NCI-H345 (cell line): Measurements from ENCODE around the gene SLIT3.

Source experiments
- DNase-seq: peaks from one replicate; lab custom pipeline; 2025; lab: John Stamatoyannopoulos, UW

SLIT3 gene

GRCh38 chr5:169104937-169105494 lies 195.9 kb downstream of the SLIT3 start:
- DNase-seq = no peak

DNA sequence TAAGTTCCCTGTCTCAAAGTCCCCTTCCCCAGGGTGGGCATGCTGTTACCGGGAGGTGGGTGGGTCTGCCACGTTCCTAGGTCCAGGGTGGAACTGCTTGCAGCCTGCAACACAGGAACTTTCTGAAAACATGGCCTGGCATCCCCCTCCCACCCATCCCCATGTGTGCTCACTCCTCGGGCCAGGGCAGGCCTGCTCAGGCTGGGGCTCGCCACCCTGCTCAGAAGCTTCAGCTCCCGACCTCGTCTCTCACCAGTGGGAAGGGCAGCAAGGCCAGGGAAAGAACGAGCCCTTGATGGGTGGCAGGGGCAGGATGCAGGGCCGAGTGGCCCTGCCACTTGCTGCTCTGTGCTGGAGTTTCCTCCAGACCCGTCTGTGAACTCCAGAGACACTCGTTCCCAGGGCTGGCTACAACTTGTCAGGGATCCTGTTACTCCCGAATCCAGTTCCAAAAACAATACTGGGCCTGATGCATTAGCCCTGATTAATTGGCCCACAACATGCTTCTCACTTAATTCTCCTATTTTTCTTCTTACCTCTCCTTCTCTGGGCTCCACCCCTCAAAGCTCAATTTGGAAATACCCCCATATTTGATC lies 197.3 kb downstream of the SLIT3 start:
- no peak for DNase-seq

GRCh38 chr5:169101966-169102365 lies 199.0 kb downstream of the SLIT3 start:
- DNase-seq = no peak

DNA sequence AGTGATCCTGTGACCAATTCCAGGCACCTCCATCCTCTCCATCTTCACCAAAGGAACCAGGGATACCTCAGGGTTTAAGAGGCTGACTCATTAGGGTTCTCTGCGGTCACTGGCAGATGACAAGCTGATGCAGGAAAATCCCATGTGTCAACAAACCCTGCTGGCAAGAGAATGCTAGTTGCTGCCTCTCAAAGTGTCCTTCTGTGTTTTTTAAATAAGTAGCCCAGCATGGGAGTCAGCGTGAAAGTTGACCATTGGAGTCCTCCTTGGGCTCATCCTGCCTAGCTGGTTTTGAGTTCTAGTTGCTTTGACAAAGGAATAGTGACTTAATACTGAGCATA lies 200.2 kb downstream of the SLIT3 start:
- no peak for DNase-seq

GRCh38 chr5:169099801-169100734 lies 200.9 kb downstream of the SLIT3 start:
- DNase-seq = no peak

- DNase-seq = no peak
Observed at GRCh38 chr5:169098331-169099121, 202.4 kb downstream of the SLIT3 start.

DNA sequence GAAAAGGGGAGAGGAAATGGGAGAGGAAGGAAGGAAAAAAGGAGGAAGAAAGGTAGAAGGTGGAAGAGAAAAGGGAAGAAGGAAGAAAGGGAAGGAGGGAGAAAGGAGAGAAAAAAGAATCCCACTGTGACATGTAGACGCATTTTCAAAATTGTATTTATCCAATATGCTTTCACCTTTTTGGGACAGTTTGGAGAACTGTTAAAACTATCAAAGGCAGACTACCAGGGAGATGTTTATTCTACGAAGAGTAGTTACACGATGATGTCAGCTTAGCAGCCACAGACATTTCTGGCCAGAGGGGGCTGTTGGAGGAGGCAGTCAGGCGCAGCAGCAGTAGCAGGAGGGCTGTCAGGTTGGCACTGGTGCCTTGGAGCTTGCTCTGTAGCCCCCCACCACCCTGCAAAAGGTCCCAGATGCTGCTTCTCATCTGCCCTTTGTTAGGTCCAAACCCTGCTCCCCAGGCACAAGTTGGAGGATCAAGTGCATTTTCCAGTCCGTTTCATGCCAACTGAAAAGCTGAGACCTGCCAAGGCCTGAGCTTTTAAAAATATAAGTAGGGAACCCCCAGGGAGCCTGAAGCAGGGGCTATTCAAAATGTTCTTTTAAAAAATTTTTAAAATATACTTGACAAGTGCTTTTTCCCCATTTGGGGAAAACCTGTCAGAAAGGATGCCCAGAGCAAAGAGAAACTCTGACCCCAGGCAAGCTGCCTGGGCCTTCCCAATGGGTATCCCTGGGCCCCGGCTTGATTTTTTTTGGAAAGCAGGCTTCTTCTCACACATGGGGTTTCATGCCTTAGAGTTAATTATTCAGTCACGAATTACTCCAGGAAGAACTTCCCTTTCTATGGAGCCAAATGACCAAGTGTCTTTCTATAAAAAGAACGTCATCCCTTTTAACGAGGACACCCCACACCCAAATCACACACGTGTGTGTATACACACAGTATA lies 203.3 kb downstream of the SLIT3 start:
- no peak for DNase-seq

GRCh38 chr5:169095976-169096375 lies 205.0 kb downstream of the SLIT3 start:
- DNase-seq = no peak

- DNase-seq = no peak
Observed at GRCh38 chr5:169095410-169095960, 205.5 kb downstream of the SLIT3 start.

DNA sequence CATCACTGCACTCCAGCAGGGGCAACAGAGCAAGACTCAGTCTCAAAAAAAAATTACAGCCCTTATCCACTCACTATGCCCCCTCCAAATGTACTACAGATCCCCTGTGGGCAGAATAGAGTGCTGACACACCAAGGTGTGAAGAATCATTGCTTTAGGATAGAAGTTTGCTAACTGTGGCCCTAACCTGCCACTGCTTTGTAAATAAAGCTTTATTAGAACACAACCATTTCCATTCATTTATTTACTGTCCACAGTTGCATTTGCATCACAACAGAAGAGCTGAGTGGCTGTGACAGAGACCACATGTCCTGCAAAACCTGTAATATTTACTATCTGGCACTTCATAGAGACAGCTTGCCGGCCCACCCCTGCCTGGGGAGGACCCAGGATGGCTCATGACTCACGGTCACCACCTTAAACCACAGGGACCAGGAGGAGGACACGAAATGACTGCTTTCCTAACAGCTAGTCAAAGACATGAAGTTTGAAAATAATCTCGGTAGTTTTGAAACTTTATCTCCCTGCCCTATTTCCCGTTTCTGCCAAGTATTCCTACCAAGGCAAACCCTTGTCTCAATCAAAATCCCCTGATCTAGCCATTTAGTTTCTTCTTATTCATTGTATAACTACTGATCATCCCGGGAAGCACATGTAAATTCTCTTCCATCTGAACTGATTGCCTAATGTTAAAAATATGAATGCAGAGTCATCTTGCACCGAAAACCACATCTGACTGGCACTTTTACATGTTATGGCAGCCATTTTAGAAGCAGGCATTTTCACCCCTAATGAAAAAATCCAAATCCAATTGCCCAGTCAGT lies 206.1 kb downstream of the SLIT3 start:
- DNase-seq = no peak

GRCh38 chr5:169091396-169091980 lies 209.5 kb downstream of the SLIT3 start:
- DNase-seq = no peak

- no peak for DNase-seq
Observed at GRCh38 chr5:169089343-169089742, 211.6 kb downstream of the SLIT3 start.

GRCh38 chr5:169088028-169088725 lies 212.8 kb downstream of the SLIT3 start:
- DNase-seq = no peak

DNA sequence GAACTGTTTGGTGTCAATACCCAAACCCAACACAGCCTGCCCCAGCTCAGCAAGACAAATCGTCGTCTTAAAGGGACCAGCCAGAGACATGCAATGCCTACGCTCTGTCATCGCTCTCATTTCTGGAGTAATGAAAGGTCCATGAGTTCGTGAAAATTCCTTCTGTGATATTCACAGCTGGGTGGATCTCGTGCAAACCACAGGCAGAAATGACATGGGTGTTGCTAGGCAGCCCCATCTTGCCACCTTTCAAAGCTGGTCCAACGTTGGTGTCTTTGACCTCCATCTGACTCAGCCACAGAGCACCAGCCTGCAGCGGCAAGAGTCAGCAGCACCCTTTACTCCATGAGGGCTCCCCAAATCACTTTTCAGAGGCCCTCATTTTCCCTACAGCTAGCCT lies 215.3 kb downstream of the SLIT3 start:
- DNase-seq = no peak

DNA sequence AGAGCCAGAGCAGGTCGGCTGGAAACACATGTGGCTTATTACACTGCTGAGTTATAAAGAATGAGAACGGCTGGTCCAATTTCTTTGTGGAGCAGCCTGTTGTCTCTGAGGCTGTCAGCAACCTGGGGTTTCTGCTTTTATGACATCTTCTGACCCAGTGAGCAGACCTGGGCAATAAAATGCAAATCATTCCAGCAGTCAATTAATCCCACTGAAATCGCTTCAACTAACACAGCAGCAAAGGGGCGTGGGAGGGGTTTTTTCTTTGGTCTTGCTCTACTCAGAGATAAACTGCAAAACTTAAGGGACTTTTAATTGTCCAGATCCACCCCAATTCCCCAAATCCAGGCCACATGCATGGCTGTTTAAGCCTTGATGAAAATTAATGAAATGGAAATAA lies 215.7 kb downstream of the SLIT3 start:
- no peak for DNase-seq

- no peak for DNase-seq
Observed at GRCh38 chr5:169084775-169085174, 216.2 kb downstream of the SLIT3 start.

DNA sequence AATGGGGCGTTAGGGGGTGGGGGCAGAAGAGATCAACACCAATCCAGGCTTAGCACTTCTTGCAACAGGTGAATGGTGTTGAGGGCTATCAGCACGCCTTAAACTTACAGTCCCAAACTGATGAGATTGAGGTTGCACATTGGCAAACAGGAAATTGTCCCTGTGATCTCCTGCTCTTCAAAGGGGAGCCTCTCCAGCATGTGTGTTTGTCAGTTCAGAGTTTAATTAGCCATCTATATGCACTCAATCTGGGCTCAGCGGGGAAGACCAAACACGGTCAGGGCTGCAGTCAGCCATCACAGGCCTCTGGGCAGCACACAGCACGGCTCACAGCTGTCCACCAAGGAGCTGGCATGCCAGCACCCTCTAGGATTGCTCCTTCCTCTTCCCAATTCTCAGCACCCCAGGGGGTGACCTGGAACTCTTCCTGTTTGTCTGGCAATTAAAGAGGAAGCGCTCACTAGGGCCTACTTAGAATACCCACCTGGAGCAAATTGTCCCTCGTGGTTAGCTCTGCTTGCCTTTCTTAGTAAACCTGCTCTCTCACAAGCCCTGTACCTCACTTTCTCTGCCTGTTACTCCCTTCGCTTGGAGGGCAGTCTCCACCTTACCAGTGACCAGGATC lies 217.4 kb downstream of the SLIT3 start:
- peak; percentile 73 for DNase-seq

DNA sequence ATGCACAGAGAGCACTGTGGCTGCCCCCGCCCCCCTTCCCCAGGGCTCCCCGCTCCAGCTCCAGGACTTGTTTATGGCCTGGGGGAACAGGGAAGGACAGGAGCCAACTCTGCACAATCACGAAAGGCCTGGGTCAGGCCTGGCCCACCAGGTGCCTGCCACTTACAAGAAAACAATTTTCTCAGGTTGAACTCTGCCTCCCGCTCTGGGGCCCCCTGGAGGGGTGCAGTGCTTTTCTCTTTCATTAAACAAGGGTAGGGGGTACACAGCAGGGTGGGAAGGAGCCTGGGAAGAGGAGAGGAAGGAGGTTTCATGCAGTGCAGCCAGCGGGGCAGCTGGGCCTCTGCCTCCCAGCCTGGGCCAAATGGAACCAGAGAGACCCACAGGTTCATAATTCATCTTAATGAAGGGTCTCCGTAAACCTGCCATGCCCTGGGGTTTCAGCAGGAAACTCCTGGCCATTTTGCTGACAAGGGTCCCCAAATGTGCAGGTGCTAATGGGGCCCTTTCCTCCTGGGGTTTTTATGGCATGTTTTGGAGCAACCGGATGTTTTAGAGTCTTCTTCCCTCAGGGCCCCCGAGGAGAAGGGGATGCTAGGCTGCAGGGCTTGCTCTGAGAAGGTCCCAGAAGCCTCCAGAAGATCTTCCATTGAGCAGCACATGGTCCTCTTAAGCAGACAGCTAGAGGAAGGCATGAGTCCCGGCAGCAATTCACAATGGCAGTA lies 219.8 kb downstream of the SLIT3 start:
- DNase-seq = no peak
